DOHH2 (cell line): ENCODE results near the gene DESI1.

Experiments
- H3F3A ChIP-seq: fragments of 200-600 bp; sonication (generic), shearing (Covaris generic); 2 replicates; pipeline ENCODE4 v1.6.0; 2016; ENCODE audit warnings: antibody characterized with exemption, mild to moderate bottlenecking; ENCODE audit not compliant: control insufficient read depth, insufficient read depth
- H3K27ac ChIP-seq: fragments of 200-600 bp; sonication (generic); 2 replicates; pipeline ENCODE4 v1.5.1; 2014; ENCODE audit warnings: low read depth, mild to moderate bottlenecking, low read length, moderate library complexity
- H3K27me3 ChIP-seq: fragments of 200-600 bp; sonication (generic); 2 replicates; pipeline ENCODE4 v1.6.1; 2014; ENCODE audit warnings: mild to moderate bottlenecking, low read length, mixed read lengths; ENCODE audit not compliant: control insufficient read depth
- H3K36me3 ChIP-seq: fragments of 200-600 bp; sonication (generic); 2 replicates; pipeline ENCODE4 v1.6.1; 2014; ENCODE audit warnings: mild to moderate bottlenecking, low read length, moderate library complexity, mixed read lengths; ENCODE audit not compliant: control insufficient read depth
- H3K4me1 ChIP-seq: fragments of 200-600 bp; sonication (generic); 2 replicates; pipeline ENCODE4 v1.6.1; 2014; ENCODE audit warnings: mild to moderate bottlenecking, low read length, mixed read lengths; ENCODE audit not compliant: control insufficient read depth
- H3K4me2 ChIP-seq: fragments of 200-600 bp; sonication (generic); 2 replicates; pipeline ENCODE4 v1.6.0; 2014; ENCODE audit warnings: mild to moderate bottlenecking, low read length, moderate library complexity
- H3K4me3 ChIP-seq: fragments of 200-600 bp; sonication (generic); 2 replicates; pipeline ENCODE4 v1.5.1; 2014; ENCODE audit warnings: mild to moderate bottlenecking, low read length, mixed read lengths
- H3K79me2 ChIP-seq: fragments of 200-600 bp; sonication (generic); 2 replicates; pipeline ENCODE4 v1.6.1; 2014; ENCODE audit warnings: mild to moderate bottlenecking, low read length, mixed read lengths; ENCODE audit not compliant: control insufficient read depth
- H3K9me2 ChIP-seq: fragments of 200-600 bp; sonication (generic); replicated peaks from 2 replicates; pipeline ENCODE4 v1.6.1; 2014; ENCODE audit warnings: mild to moderate bottlenecking, low read length, mixed read lengths; ENCODE audit not compliant: control insufficient read depth
- H3K9me3 ChIP-seq: fragments of 200-600 bp; sonication (generic); 2 replicates; pipeline ENCODE4 v1.6.1; 2014; ENCODE audit warnings: antibody characterized with exemption, low read length, mixed read lengths; ENCODE audit not compliant: control insufficient read depth, insufficient read depth
- H4K20me1 ChIP-seq: fragments of 200-600 bp; sonication (generic); 2 replicates; pipeline ENCODE4 v1.6.0; 2014; ENCODE audit warnings: low read depth, mild to moderate bottlenecking, antibody characterized with exemption, low read length, moderate library complexity; ENCODE audit not compliant: control insufficient read depth, insufficient read depth
- EZH2phosphoT487 ChIP-seq: fragments of 200-600 bp; sonication (generic); IDR thresholded peaks from 2 replicates; pipeline ENCODE4 v1.6.1; 2017; ENCODE audit warnings: borderline replicate concordance, mild to moderate bottlenecking, antibody characterized with exemption, low read length, moderate library complexity, mixed read lengths
- TF ChIP-seq, protein P1 (sequence below): fragments of 200-600 bp; sonication (generic); IDR thresholded peaks from one replicate; pipeline ENCODE4 v1.5.1; 2014; ENCODE audit warnings: antibody characterized with exemption, mild to moderate bottlenecking, low read depth, low read length; ENCODE audit not compliant: poor library complexity, severe bottlenecking

DESI1 gene

DNA sequence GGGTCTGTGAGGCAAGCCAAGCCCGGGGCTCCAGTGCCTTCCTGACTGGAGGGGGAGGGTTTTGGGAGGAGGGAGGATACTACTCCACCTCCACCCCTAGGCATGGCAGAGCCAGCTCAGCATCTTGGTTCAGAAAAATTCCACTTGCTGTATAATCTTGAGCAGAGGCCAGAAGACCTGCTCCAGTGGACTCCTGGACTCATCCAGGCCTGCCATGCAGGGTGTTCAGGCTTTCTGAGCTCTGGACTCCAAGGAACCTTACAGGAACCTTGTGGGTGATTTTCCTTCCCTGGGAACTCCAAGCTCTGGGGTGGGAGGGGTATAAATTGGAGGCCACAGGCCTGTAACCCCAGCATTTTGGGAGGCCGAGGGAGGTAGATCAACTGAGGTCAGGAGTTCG, 50.6 kb downstream of the DESI1 start:
- Histone ChIP-seq H3K27ac (no peak overlapping the region), H3K36me3 (no peaks in the 10 kb centered on the region), H3K27me3 (no peaks in the 10 kb centered on the region; the same call in 1 of the 2 replicates), H3K4me3 (no peak overlapping the region), H3K79me2 (no peaks in the 10 kb centered on the region), H3K4me1 (no peaks in the 10 kb centered on the region), H3K4me2 (no peak overlapping the region), H3K9me2 (no peaks in the 10 kb centered on the region), H3F3A (no peaks in the 10 kb centered on the region), H4K20me1 (no peaks in the 10 kb centered on the region), H3K9me3 (no peaks in the 10 kb centered on the region)
- no peak for TF ChIP-seq EZH2phosphoT487
- TF ChIP-seq, protein P1, sequence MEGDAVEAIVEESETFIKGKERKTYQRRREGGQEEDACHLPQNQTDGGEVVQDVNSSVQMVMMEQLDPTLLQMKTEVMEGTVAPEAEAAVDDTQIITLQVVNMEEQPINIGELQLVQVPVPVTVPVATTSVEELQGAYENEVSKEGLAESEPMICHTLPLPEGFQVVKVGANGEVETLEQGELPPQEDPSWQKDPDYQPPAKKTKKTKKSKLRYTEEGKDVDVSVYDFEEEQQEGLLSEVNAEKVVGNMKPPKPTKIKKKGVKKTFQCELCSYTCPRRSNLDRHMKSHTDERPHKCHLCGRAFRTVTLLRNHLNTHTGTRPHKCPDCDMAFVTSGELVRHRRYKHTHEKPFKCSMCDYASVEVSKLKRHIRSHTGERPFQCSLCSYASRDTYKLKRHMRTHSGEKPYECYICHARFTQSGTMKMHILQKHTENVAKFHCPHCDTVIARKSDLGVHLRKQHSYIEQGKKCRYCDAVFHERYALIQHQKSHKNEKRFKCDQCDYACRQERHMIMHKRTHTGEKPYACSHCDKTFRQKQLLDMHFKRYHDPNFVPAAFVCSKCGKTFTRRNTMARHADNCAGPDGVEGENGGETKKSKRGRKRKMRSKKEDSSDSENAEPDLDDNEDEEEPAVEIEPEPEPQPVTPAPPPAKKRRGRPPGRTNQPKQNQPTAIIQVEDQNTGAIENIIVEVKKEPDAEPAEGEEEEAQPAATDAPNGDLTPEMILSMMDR: no peak

- no peaks in the 10 kb centered on the region; the same call in 1 of the 2 replicates for H3K27me3 ChIP-seq
- no peaks in the 10 kb centered on the region for H3K36me3 ChIP-seq
- no peaks in the 10 kb centered on the region for H3K79me2 ChIP-seq
- no peak overlapping the region for H3K4me3 ChIP-seq
- no peaks in the 10 kb centered on the region for H4K20me1 ChIP-seq
- no peak overlapping the region for H3K27ac ChIP-seq
- H3K4me2 ChIP-seq: no peak overlapping the region
- H3K9me3 ChIP-seq: no peaks in the 10 kb centered on the region
- no peaks in the 10 kb centered on the region for H3F3A ChIP-seq
- no peak for TF ChIP-seq EZH2phosphoT487
- TF ChIP-seq, protein P1: no peak
- no peaks in the 10 kb centered on the region for H3K4me1 ChIP-seq
- H3K9me2 ChIP-seq: no peaks in the 10 kb centered on the region
Observed at GRCh38 chr22:41568811-41569210, 52.0 kb downstream of the DESI1 start.

DNA sequence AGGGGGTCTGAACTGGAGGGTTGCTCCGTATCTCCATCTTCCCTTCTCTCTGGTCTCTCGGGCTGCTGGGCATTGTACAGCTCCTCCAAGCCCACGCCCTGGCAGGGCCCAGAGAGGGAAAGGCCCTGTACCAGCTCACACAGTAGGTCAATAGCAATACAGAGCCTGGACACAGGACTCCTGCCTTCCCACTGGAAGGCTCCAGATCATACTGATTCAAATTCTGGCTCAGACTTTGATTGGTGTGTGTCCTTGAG, 53.4 kb downstream of the DESI1 start:
- TF ChIP-seq EZH2phosphoT487: no peak
- TF ChIP-seq, protein P1: no peak
- Histone ChIP-seq H3K9me3 (no peaks in the 10 kb centered on the region), H3K4me1 (no peaks in the 10 kb centered on the region), H3K79me2 (no peaks in the 10 kb centered on the region), H3K9me2 (no peaks in the 10 kb centered on the region), H3K36me3 (no peaks in the 10 kb centered on the region), H4K20me1 (no peaks in the 10 kb centered on the region), H3K4me3 (no peak overlapping the region), H3K27ac (no peak overlapping the region), H3K27me3 (peaks cover 2% of the 10 kb centered on the region), H3K4me2 (no peak overlapping the region), H3F3A (no peaks in the 10 kb centered on the region)
